HG03066 (cell line): ENCODE data around the gene IFNA6.
"Not testable (repeated sequence)": the region's sequence is repeated elsewhere in the genome, so short reads cannot be mapped to it uniquely, and the experiment has no call there.

Source experiments
- ATAC-seq: cut with Tn5 transposase; IDR thresholded peaks from one replicate; pipeline ENCODE4 v1.9.1; 2021; ENCODE audit warnings: low read depth; ENCODE audit not compliant: unreplicated experiment

IFNA6 gene

DNA sequence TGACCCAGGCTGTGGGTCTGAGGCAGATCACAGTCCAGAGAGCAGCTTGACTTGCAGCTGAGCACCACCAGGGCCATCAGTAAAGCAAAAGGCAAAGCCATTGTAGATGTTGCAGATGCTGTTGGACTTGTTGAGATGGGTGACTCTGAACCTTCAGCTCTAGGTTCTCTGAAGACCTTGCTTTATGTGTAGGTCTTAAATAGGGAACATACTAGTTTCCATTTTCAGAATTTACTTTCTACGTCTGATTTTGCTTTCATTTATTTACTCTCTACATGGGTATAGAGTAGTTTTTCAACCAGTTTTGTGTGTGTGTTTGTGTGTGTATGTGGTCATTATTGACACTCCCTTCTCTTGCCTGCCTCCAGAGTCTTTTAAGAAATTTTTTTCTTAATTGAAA lies at the start of gene IFNA6:
Gene IFNA6 (minus strand): TSS at position 101 of the 400 bp plus-strand sequence. CDS start 0 bp downstream, at position 101.
- ATAC-seq = no peak

DNA sequence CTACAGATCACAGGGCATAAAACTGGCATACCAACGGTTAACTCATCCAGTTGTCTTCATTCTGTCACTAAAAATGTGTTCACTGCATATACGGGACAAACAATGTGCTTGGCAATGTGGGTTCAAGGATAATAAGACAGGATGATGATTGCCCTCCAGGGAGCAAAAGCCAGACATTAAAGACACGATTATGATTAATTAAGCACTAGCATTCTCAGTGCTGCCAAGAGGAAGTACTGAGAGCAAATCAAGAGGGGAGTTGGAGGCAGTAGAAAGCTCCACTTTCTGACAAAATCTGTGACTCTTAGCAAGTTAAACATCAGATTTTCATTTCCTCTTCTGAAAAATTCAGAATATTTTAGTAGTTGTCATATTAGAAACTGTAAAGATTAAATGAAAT lies 49.3 kb upstream of the IFNA6 start:
- ATAC-seq = no peak

DNA sequence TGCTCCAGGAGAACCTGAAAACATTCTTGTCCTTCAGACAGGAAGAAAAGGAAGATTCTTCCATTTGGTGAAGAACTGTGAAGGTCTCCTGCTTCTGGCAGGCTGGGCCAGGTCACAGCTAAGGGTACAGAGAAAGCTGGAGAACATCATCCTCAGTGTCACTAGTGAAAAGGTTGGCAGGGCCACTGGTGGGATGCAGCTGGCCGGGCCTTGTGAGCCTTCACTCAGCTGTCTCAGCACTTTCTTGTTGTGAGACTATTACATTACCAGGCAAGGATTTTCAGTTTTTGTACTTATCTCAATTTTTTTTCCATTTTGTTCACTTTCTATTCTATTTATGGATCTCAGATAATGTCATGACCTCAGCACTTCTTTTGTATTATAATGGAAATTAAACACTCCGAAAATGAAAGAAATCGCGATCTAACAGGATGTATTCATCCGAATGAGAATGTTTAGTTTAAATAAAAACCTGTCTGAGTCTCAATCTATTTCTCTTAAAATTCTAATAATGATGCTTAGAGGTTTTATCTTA lies 48.3 kb upstream of the IFNA6 start:
- ATAC-seq = no peak

- peak; percentile 69 for ATAC-seq
Observed at GRCh38 chr9:21395778-21396717, 45.4 kb upstream of the IFNA6 start.

GRCh38 chr9:21392270-21392669 lies 41.6 kb upstream of the IFNA6 start:
- peak; percentile 79 for ATAC-seq

DNA sequence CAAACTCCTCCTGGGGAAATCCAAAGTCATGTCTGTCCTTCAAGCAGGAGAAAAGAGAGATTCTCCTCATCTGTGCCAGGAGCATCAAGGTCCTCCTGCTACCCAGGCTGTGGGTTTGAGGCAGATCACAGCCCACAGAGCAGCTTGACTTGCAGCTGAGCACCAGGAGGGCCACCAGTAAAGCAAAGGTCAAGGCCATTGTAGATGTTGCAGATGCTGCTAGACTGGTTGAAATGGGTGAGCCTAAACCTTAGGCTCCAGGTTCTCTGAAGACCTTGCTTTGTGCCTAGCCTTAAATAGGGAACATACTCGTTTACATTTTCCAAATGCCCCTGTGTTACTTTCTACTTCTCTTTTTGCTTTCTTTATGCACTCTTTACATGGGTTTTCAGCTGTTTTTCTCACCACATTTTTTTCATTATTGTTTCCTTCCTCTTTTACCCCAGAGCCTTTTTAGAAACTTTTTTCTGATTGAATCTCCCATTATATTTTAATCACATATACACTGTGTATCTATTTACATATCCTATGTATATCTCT lies 34.5 kb upstream of the IFNA6 start, which contains the start of gene IFNA2:
Gene IFNA2 (minus strand): TSS at position 268 of the 540 bp plus-strand sequence. CDS start 69 bp downstream, at position 199.
- ATAC-seq = peak; percentile 20

DNA sequence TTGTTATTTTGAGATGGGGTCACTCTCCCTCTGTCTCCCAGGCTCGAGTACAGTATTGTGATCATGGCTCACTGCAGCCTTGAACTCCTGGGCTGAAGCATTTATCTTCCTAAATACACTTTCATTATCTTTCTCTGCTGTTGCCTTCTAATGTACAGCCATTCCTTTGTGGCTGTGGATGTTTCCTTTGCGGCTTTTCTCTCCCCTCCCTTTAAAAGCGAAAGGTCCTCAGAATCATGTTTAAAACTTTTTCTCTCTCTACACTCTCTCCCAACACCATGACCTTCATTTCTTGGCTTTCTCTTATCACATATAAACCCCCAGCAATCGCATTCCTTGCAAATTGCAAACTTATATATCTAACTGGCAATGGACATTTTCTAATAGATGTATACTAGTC lies 32.9 kb upstream of the IFNA6 start:
- no peak for ATAC-seq

- peak; percentile 97 for ATAC-seq
Observed at GRCh38 chr9:21381448-21382339, 31.0 kb upstream of the IFNA6 start.

DNA sequence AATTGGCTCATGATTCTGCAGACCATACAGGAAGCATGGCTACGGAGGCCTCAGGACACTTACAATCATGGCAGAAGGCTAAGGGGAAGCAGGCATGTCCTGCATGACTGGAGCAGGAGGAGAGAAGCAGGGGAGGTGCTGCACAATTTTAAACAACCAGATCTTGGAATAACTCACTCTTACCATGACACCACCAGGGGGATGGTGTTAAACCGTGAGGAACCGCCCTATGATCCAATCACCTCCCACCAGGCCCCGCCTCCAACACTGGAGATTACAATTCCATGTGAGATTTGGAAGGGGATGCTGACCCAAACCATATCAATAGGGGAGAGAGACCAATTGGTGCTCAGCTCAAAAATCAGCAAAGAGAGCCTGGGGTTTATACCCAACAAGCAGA lies 20.8 kb upstream of the IFNA6 start:
- not testable (repeated sequence) for ATAC-seq

DNA sequence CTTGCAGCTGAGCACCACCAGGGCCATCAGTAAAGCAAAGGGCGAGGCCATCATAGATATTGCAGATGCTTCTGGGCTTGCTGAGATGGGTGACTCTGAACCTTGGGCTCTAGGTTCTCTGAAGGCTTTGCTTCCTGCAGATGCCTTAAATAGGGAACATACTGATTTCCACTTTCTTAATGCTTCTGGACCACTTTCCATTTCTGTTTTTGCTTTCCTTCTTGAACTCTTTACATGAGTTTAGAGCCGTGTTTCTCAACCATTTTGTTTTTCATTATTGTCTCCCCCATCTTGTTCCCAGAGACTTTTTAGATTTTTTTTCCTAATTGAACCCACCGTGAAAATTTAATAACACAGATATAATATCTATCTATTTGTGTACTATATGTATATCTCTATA lies 17.3 kb upstream of the IFNA6 start, which contains the start of gene IFNA13:
Gene IFNA13 (minus strand): TSS at position 101 of the 400 bp plus-strand sequence. CDS start 47 bp downstream, at position 54.
- no peak for ATAC-seq

DNA sequence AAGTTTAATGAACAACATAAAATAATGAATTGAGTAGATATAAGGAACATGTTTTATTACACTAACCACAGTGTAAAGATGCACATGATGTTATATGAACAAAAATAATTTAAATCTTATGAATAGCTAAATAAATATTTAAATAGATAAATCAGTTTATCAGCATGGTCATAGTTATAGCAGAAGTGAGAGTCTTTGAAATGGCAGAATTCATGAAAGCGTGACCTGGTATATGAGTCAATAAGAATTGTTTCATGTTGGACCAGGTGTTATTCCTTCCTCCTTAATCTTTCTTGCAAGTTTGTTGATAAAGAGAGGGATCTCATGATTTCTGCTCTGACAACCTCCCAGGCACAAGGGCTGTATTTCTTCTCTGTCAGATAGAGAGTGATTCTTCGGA lies 16.5 kb upstream of the IFNA6 start:
- ATAC-seq = peak; percentile 90

- no peak for ATAC-seq
Observed at GRCh38 chr9:21362287-21362686, 11.6 kb upstream of the IFNA6 start.

DNA sequence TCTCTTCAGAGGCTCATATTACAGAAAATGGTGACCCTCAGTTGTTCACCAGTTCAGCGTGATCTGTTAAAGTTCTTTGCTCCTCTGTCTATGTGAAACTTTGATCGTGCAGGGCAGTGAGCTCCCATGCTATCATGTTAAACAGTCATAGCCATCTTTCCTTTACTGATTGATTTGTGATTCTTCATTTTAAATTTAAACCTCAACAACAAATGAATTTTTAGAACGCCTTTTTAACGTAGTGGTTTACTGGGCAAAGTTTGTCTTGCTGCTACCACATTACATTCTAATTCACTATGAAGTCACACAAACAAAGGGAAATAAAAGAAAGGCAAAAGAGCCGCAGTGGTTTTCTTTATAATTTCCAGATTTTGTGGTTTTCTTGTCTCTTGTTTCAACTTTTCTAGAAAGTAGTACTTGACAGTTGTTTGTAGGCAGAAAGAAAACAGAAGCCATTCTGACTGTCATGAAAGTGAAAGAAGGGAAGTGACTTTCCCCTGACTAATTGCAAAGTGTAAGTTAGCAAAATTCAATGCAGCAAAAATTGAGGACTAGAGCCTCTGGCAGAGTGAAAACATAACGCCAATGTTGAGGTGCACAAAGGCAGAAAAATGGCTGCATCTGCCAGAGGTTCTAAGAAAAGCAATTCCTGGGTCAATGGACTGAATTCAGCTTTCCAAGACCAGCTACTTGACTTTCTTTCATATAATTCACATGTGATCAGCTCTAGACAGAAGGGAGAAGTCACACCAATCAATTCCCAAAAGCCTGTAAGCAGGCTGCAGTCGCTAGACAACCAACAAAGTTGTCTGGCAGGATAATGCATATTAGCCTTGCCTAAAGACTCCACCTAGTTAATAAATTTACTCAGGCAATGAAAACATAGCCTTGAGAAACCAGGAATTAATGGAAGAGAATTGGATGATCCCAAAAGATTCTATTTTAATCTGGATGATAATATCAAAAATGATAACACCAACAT lies 7.1 kb upstream of the IFNA6 start:
- peak; percentile 89 for ATAC-seq

DNA sequence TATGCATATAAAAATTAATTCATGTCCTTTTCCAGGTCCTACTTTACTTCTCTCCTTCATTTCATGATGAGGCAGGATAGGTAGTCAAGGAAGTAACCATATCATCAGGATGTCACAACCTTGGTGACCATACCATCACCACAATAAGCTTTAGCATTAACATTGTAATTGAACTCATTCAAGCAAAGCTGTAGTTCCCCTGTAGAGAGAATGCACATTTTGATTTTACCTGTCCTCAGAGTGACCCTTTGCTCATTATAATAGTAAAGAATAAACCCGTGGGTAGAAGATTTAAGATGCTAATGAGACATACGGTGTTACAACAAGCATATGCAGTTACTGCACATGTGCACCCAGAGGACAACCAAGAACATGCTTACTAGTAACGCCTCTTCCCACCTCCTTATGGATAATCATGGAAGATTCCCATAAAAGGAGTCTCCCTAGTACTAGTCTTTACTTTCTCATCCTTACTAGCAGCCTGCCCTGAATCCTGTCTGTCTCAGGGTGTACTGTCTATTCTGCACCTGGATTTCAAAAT lies 2.2 kb downstream of the IFNA6 start:
- ATAC-seq = no peak

GRCh38 chr9:21340735-21341134 lies 10.0 kb downstream of the IFNA6 start:
- no peak for ATAC-seq

DNA sequence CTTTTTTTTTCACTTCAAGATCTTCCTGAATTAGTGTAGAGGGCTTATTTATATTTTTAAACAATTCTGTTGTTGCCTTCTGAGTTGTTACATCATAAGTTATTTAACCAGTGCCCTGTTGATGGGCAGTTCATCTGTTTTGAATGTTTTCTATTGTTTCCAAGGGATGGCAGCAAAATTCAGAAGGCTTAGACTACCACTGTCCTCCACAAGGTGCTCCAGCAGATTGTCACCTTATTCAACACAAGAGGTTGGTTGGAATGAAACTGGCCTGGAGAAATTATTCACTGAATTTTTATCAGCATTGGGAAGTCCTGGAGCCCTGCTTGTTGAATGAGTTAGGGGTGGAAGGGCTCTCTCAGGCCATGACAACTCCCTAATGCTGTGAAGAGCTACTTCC lies 14.2 kb downstream of the IFNA6 start:
- no peak for ATAC-seq

DNA sequence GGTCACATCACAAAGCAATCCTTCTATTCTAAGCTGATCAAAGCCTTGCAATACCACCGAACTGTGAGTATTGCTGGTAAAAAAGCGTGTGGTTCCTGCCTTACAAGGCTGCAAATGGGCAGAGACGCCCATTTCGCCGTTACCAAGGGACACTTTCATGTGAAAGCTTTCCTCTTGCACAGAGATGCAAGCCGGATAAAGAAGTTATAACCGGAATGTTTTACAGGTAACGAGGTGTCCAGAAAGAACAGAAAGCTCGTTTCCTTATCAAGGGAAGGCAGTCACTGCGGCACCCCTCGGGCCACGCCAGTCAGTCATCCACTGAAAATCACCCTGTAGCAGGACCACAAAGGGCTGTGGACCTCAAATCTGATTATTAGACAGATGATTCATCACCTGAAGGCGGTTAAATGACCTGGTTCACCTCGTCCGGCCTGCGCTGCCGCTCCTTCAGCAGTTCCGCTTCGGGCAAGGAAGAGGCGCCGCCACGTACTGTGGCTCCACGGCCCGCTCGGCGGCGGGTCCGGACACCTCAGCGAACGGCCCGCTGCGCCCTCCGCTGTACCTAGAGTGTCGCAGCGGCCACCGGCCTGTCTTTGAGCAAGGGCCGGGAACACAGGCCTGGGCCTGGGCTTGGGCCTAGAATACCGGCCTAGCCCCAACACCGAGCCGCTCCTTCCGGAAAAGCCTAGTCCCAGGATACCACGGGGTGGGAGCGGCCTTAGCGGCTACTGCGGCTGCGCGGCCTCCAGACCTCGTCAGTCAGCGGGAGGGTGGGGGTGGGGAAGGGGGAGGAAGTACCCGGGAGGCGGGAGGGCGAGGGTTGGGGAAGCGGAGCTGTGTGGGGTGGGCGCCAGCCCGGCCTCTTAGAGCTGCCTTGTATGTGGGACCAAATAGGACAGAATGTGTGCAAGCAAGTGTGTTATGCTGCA lies 15.7 kb downstream of the IFNA6 start, which contains the start of gene KLHL9:
Gene KLHL9 (minus strand): TSS at position 704 of the 932 bp plus-strand sequence. CDS start 545 bp downstream, at position 159.
- peak; percentile 85 for ATAC-seq

GRCh38 chr9:21333226-21333625 lies 17.5 kb downstream of the IFNA6 start:
- no peak for ATAC-seq
